A549 (cell line): ENCODE data around the gene TMEM120B. TPM values are rescaled to one million over a fixed set of nuclear protein-coding genes. Genes with fewer than 3 reads are reported as not detected.
A peak's percentile ranks its signal among the peaks of the same experiment; 100 is the strongest.
"Not testable (repeated sequence)": the region's sequence is repeated elsewhere in the genome, so short reads cannot be mapped to it uniquely, and the experiment has no call there.

Experiments
- ATAC-seq, 2 experiments: fragments of 200-7000 bp in 1 of 2; fragments of >200 bp in 1 of 2; cut with Nextera tagmentation in 1 of 2; cut with Tn5 transposase in 1 of 2; 3 replicates each; pipeline versions ENCODE4 v1.8.0 to v1.9.1; 2018 to 2020; ENCODE audit warnings: mild to moderate bottlenecking in 1 of 2, moderate library complexity in 1 of 2
- CTCF ChIA-PET: fragments of 300-600 bp; sonication (Branson Sonifier 250); formaldehyde crosslinking; extraction: SDS; loops from one replicate; lab custom pipeline; 2021; ENCODE audit warnings: antibody characterized with exemption, inconsistent platforms; lab: Yijun Ruan, JAX
- POLR2A ChIA-PET: fragments of 350-600 bp; formaldehyde crosslinking; extraction: SDS; loops from one replicate; lab custom pipeline; 2021; ENCODE audit warnings: antibody characterized with exemption, inconsistent platforms; lab: Yijun Ruan, JAX
- DNase-seq, 2 experiments: peaks; one replicate each; pipeline versions ENCODE4 v3.0.0 to v3.0.0-alpha.2; 2011 to 2016; ENCODE audit warnings: low read depth in 1 of 2, low spot score in 1 of 2
- FAIRE-seq: peaks from 2 replicates; lab custom pipeline; 2011; peaks lifted over from hg19 to GRCh38; lab: Jason Lieb, UNC
- H3K27ac ChIP-seq, 2 experiments: fragments of >200 bp; sonication (Bioruptor Twin); formaldehyde crosslinking; 3 replicates each; pipeline ENCODE4 v1.5.1; 2016 to 2017
- H3K4me1 ChIP-seq: fragments of >200 bp; sonication (Bioruptor Twin); formaldehyde crosslinking; 3 replicates; pipeline ENCODE4 v1.6.1; 2016
- H3K4me2 ChIP-seq: fragments of >200 bp; sonication (Bioruptor Twin); formaldehyde crosslinking; 3 replicates; pipeline ENCODE4 v1.6.1; 2016
- H3K4me3 ChIP-seq: fragments of >200 bp; sonication (Bioruptor Twin); formaldehyde crosslinking; 3 replicates; pipeline ENCODE4 v1.5.1; 2016
- H3K9me3 ChIP-seq: fragments of >200 bp; sonication (Bioruptor Twin); formaldehyde crosslinking; 3 replicates; pipeline ENCODE4 v1.6.1; 2016
- CTCF ChIP-seq: fragments of >200 bp; sonication (Bioruptor Twin); formaldehyde crosslinking; IDR thresholded peaks from 3 replicates; pipeline ENCODE4 v1.5.1; 2016
- FOXS1 ChIP-seq: fragments of 250-450 bp; sonication (Bioruptor Pico); IDR thresholded peaks from 2 replicates; pipeline ENCODE4 v1.5.0; 2020; ENCODE audit warnings: mild to moderate bottlenecking, moderate library complexity
- GATA3 ChIP-seq: IDR thresholded peaks from 2 replicates; pipeline ENCODE4 v1.6.1; 2012; ENCODE audit warnings: borderline replicate concordance
- HMGXB4 ChIP-seq: fragments of 250-450 bp; sonication (Bioruptor Pico); IDR thresholded peaks from 2 replicates; pipeline ENCODE4 v1.5.0; 2021; ENCODE audit warnings: mild to moderate bottlenecking, moderate library complexity, borderline replicate concordance
- HOXA7 ChIP-seq: fragments of 250-450 bp; sonication (Bioruptor Pico); IDR thresholded peaks from 2 replicates; pipeline ENCODE4 v1.5.0; 2020; ENCODE audit warnings: mild to moderate bottlenecking, moderate library complexity
- HOXB5 ChIP-seq: fragments of 250-450 bp; sonication (Bioruptor Pico); IDR thresholded peaks from 2 replicates; pipeline ENCODE4 v1.5.0; 2020; ENCODE audit warnings: mild to moderate bottlenecking, moderate library complexity
- MAFK ChIP-seq: fragments of 450-650 bp; IDR thresholded peaks from 2 replicates; pipeline ENCODE4 v1.6.1; 2014; ENCODE audit not compliant: partially characterized antibody
- MYC ChIP-seq: IDR thresholded peaks from 2 replicates; pipeline ENCODE4 v1.6.1; 2012; ENCODE audit warnings: mild to moderate bottlenecking, inconsistent platforms, low read length, improper control_type of control experiment, borderline replicate concordance
- POLR2AphosphoS2 ChIP-seq: conservative IDR thresholded peaks from 2 replicates; pipeline ENCODE4 v1.6.1; 2012; ENCODE audit warnings: low read length, improper control_type of control experiment, inconsistent platforms
- RAD21 ChIP-seq, 2 experiments: fragments of >200 bp in 1 of 2; sonication (Bioruptor Twin) in 1 of 2; formaldehyde crosslinking in 1 of 2; IDR thresholded peaks in 1 of 2; conservative IDR thresholded peaks in 1 of 2; 2 replicates in 1 of 2; 3 replicates in 1 of 2; pipeline ENCODE4 v1.6.1; 2012 to 2018; ENCODE audit warnings: inconsistent platforms in 1 of 2
- TFCP2L1 ChIP-seq: fragments of 250-450 bp; sonication (Bioruptor Pico); IDR thresholded peaks from 2 replicates; pipeline ENCODE4 v1.5.0; 2021; ENCODE audit warnings: mild to moderate bottlenecking
- TP53 ChIP-seq: fragments of 250-450 bp; sonication (Bioruptor Pico); IDR thresholded peaks from 2 replicates; pipeline ENCODE4 v1.5.0; 2021; ENCODE audit warnings: mild to moderate bottlenecking, moderate library complexity
- USF2 ChIP-seq: fragments of 450-650 bp; IDR thresholded peaks from 2 replicates; pipeline ENCODE4 v1.6.1; 2014; ENCODE audit warnings: antibody characterized with exemption
- WGBS: methylation state at CpG from one replicate; pipeline ENCODE4 v1.1.6; 2017; ENCODE audit errors: missing lambda C conversion rate; 5-methylcytosine and 5-hydroxymethylcytosine counted together
- polyA plus RNA-seq, 4 experiments: library from polyadenylated mRNA; depleted of rRNA in 3 of 4; stranded (reverse); fragments of >200 nt; fragmentation: RNase III in 1 of 4; extraction: RNeasy Plus Mini Kit Qiagen cat#74134 plus additional on column Dnase treatment in 1 of 4; gene quantifications; 2 replicates in 3 of 4; 3 replicates in 1 of 4; pipeline ENCODE4 v1.2.3, GENCODE V29; 2011 to 2017
- TF ChIP-seq, protein P1 (sequence below): IDR thresholded peaks from 2 replicates; pipeline ENCODE4 v1.6.1; 2012

The TMEM120B gene
- polyA plus RNA-seq, 2 of the 4 experiments (the other 2 are of a cell fraction): 10.6 to 13.2 TPM

DNA sequence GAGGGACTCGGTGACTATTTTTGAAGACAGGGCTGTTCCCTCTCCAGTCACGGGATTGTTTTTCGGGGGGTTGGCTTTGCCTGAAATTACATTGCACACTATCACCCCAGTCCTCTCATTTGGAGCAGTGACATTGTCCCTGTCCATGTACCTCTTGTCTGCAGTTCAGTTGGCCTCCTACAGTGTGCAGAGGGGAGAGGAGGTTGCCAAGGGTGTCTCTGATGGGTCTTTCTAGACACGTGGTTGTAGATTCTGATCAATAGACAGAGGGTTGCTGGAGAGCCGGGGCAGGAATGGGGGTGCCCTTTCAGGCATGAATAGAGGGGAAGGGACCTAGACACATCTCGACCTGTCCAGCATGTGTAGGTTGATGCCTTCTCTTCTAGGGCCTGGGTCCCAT, 1.2 kb downstream of the TMEM120B start (continued):
- TF ChIP-seq, protein P1, sequence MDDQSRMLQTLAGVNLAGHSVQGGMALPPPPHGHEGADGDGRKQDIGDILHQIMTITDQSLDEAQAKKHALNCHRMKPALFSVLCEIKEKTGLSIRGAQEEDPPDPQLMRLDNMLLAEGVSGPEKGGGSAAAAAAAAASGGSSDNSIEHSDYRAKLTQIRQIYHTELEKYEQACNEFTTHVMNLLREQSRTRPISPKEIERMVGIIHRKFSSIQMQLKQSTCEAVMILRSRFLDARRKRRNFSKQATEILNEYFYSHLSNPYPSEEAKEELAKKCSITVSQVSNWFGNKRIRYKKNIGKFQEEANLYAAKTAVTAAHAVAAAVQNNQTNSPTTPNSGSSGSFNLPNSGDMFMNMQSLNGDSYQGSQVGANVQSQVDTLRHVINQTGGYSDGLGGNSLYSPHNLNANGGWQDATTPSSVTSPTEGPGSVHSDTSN: no peak

DNA sequence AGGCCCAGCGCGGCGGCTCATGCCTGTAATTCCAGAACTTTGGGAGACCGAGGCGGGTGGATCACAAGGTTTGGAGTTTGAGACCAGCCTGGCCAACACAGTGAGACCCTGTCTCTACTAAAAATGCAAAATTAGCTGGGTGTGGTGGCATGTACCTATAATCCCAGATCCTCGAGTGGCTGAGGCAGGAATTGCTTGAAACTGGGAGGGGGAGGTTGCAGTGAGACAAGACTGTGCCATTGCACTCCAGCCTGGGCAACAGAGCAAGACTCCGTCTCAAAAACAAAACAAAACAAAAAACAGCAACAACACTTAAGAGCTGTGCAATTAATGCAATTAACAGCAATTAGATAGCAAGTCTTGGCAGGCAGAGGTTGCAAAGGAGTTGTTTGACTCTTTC, 2.5 kb downstream of the TMEM120B start:
- H3K9me3 ChIP-seq, H3K4me3 ChIP-seq, DNase-seq, POLR2A ChIA-PET, FAIRE-seq, ATAC-seq, H3K27ac ChIP-seq, H3K4me2 ChIP-seq: not testable (repeated sequence)
- CTCF ChIA-PET: interaction anchor here (1.2 to 2.3 kb wide), 4 partner anchors 32 to 81 kb away, joined by 3 to 7 read pairs (median 6); partner anchors contain the start of gene RHOF
- H3K4me1 ChIP-seq: peaks cover 32% of the 10 kb centered on the region
- 91% methylated on average over 7 of the region's 7 CpGs for WGBS

- Histone ChIP-seq H3K9me3 (no peaks in the 10 kb centered on the region), H3K27ac (no peak overlapping the region), H3K4me1 (peaks cover 38% of the 10 kb centered on the region), H3K4me3 (no peak overlapping the region), H3K4me2 (no peak overlapping the region)
- POLR2A ChIA-PET: no interaction called here
- no peak for TF ChIP-seq CTCF
- no peak for TF ChIP-seq USF2
- TF ChIP-seq POLR2AphosphoS2: no peak
- CTCF ChIA-PET: interaction anchor here (0.9 to 2.3 kb wide), 6 partner anchors 33 to 273 kb away, joined by 3 to 7 read pairs (median 4); partner anchors contain the start of gene RHOF
- DNase-seq (no peak), ATAC-seq (no peak), FAIRE-seq (no peak)
- 76% methylated on average over 6 of the region's 6 CpGs for WGBS
These were observed 3.4 kb downstream of the TMEM120B start for GRCh38 chr12:121715862-121716435.

DNA sequence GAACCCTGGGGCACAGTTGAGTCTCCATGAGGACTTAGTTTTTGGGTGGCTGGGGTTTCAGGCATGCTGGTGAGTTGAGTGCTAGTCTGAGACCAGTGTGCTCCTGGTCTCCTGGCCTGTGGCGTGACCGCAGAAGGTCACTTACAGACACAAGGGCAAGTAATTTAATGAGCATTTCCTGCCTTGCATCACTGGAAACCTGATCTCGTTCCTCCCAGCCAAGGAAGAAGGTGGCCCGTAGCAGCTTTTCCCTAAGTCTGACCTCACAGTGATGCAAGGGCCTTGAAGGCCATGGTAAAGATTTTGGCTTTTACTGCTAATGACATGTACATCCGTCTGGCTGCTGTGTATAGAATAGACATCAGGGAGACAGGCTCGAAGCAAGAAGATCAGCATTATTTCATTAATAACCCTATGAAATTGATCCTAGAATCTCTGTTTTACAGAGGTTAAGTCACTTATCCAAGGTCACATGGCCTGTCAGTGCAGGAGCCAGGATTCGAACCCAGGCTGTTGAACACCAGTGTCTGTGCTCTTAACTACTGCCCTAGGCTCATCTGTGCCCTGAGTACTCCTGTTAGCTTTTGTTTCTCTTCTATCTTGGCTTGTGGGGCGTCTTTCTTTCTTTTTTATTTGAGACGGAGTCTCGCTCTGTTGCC, 4.6 kb downstream of the TMEM120B start:
- no peak for ATAC-seq
- H3K4me2 ChIP-seq: no peak overlapping the region
- TF ChIP-seq TP53: no peak
- no peak for TF ChIP-seq RAD21 (conservative IDR thresholded peaks at IDR 0.05 in 1 of 2, IDR thresholded peaks at IDR 0.05 in 1 of 2)
- no peak for TF ChIP-seq HOXB5
- no peak for TF ChIP-seq FOXS1 (CRISPR knock-in tag)
- TF ChIP-seq HOXA7 (CRISPR knock-in tag): no peak
- TF ChIP-seq MAFK: no peak
- TF ChIP-seq GATA3: no peak
- TF ChIP-seq MYC: no peak
- no peak for TF ChIP-seq HMGXB4
- TF ChIP-seq TFCP2L1: no peak
- TF ChIP-seq, all 56 proteins: peak for 0
- WGBS: 82% methylated on average over 10 of the region's 10 CpGs
- ChIA-PET POLR2A (interaction anchor here (0.5 kb wide), 1 partner anchor 48 kb away, joined by 9 read pairs; no protein-coding TSS in a partner anchor), CTCF (interaction anchor here (1.1 to 4.7 kb wide), 7 partner anchors 17 to 95 kb away, joined by 3 to 31 read pairs (median 7); partner anchors contain the start of gene RHOF)
- FAIRE-seq (no peak), DNase-seq (peak in 1 of 2 experiments; percentile 37)
- H3K9me3 ChIP-seq: no peaks in the 10 kb centered on the region
- peaks cover 35% of the 10 kb centered on the region for H3K4me1 ChIP-seq
- H3K4me3 ChIP-seq: no peak overlapping the region
- H3K27ac ChIP-seq: 0 out of 6 replicates have a peak overlapping the region, but pooled peaks of 1 of the 2 experiments have one; percentile 21
